ENCODE measurements around the gene SPECC1. TPM values are rescaled to one million over a fixed set of nuclear protein-coding genes. Genes with fewer than 3 reads are reported as not detected.

The SPECC1 gene
- total RNA-seq, 4 donors from 2014 or later: 44.5 to 87.9 (median 70.0) TPM

GRCh38 chr17:20026960-20027359, 17.8 kb downstream of the SPECC1 start:
- no peak for TF ChIP-seq CTCF (IDR thresholded peaks at IDR 0.05; ENCODE audit: low read depth)

GRCh38 chr17:20028443-20028842, 19.3 kb downstream of the SPECC1 start:
- no peak for TF ChIP-seq CTCF (IDR thresholded peaks at IDR 0.05; ENCODE audit: low read depth)

DNA sequence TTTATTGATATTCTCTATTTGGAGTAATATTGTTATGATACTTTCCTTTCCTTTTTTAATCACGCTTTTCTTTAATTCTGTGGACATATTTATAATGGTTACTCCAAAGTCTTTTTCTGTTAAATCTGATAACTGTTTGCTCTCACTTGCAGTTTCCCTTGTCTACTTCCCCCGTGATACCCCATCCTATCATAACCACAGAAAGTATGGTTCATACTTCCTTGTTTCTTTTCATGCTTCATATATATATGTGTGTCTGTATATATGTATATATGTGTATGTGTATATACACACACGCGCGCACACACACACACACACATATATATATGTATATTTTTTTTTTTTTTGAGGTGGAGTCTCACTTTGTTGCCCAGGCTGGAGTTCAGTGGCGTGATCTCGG, 23.5 kb downstream of the SPECC1 start:
- TF ChIP-seq CTCF (IDR thresholded peaks at IDR 0.05; ENCODE audit: low read depth): no peak

DNA sequence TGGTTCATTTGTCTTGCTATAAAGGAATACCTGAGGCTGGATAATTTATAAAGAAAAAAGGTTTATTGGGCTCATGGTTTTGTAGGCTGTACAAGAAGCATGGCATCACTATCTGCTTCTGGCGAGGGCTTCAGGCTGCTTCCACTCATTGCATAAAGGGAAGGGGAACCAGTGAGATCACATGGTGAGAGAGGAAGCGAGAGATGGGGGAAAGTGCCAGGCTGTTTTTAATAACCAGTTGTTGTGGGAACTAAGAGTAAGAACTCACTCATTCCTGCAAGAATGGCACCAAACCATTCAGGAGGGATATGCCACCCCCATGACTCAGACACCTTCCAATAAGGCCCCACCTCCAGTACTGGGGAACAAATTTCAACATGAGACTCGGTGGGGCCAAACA, 24.3 kb downstream of the SPECC1 start:
- TF ChIP-seq CTCF (IDR thresholded peaks at IDR 0.05; ENCODE audit: low read depth): no peak

GRCh38 chr17:20035501-20035900, 26.3 kb downstream of the SPECC1 start:
- TF ChIP-seq CTCF (IDR thresholded peaks at IDR 0.05; ENCODE audit: low read depth): no peak

DNA sequence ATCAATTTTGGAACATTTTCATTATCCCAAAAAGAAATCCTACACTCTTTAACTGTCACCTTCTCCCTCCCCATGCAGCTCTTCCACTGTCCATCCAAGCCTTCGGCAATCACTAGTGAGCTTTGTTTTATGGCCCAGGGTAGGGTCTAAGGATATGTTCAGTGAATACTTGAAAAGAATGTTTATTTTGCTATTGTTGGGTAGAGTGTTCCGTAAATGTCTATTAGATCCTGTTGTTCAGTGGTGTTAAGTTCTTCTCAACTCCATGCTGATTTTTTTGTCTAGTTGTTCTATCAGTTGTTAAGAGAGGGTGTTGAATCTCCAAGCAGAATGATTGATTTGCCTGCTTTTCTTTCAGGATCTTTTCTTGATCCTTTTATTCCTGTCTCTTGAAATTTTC, 29.9 kb downstream of the SPECC1 start:
- TF ChIP-seq CTCF (IDR thresholded peaks at IDR 0.05; ENCODE audit: low read depth): no peak

DNA sequence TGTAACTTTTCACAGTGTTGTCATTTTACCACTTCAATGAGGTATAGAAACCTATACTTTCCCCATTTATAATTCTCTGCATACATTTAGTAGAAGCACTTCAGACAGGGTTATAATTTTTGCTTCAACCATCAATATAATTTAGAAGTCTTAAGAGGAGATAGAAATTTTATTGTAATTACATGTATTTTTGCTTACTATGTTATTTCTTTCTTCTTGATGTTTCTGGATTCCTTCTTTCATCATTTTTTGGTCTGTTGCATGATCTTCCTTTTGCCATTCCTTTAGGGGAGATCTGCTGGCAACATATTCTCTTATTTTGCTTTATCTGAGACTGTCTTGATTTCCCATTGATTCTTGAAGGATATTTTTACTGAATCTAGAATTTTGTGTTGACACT, 31.1 kb downstream of the SPECC1 start:
- no peak for TF ChIP-seq CTCF (IDR thresholded peaks at IDR 0.05; ENCODE audit: low read depth)

Data from subcutaneous adipose tissue (tissue), 4 donors.